Stomach (tissue), 4 donors: ENCODE results near the gene CSNK2B.

ENCODE experiments used
- EP300 ChIP-seq: sonication (generic); formaldehyde crosslinking; IDR thresholded peaks from one replicate; pipeline ENCODE4 v1.6.1; 2017; ENCODE audit warnings: antibody characterized with exemption
- POLR2A ChIP-seq, 4 donors: fragments of 450-650 bp; IDR thresholded peaks; one replicate each; pipeline ENCODE4 v1.6.1; 2016; ENCODE audit warnings: antibody characterized with exemption in 4 of 4, control low read depth in 2 of 4, mild to moderate bottlenecking in 1 of 4, moderate library complexity in 1 of 4
- POLR2AphosphoS5 ChIP-seq, 3 donors: sonication (generic); formaldehyde crosslinking; IDR thresholded peaks; one replicate each; pipeline ENCODE4 v1.6.1; 2016; ENCODE audit warnings: antibody characterized with exemption in 3 of 3
- TF ChIP-seq, protein P1 (sequence below), 7 experiments: fragments of 450-650 bp in 4 of 7; fragments of 200-600 bp in 3 of 7; sonication (generic) in 3 of 7; IDR thresholded peaks; one replicate each; pipeline ENCODE4 v1.5.1; 2016 to 2019; ENCODE audit warnings: antibody characterized with exemption in 7 of 7, control low read depth in 2 of 7, mild to moderate bottlenecking in 1 of 7

DNA sequence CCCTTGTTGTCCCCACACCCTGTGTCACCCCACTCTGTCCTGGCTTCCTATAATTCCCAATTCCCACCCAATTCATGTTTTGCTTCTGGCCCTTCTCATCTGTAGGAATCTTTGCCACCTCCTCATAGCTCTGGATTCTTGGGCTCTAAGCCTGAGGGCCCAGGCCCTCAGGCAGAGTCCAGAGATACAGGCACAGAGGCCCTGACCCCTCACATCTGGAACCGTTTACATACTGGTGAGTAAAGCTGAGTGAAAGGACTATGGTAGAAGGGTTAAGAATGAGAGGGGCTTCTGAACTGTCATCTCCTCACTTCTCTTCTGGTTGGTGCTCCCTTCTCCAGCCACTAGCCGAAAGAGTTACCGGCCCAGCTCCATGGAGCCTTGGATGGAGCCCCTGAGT lies 31.7 kb upstream of the CSNK2B start:
- TF ChIP-seq, protein P1, sequence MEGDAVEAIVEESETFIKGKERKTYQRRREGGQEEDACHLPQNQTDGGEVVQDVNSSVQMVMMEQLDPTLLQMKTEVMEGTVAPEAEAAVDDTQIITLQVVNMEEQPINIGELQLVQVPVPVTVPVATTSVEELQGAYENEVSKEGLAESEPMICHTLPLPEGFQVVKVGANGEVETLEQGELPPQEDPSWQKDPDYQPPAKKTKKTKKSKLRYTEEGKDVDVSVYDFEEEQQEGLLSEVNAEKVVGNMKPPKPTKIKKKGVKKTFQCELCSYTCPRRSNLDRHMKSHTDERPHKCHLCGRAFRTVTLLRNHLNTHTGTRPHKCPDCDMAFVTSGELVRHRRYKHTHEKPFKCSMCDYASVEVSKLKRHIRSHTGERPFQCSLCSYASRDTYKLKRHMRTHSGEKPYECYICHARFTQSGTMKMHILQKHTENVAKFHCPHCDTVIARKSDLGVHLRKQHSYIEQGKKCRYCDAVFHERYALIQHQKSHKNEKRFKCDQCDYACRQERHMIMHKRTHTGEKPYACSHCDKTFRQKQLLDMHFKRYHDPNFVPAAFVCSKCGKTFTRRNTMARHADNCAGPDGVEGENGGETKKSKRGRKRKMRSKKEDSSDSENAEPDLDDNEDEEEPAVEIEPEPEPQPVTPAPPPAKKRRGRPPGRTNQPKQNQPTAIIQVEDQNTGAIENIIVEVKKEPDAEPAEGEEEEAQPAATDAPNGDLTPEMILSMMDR (IDR thresholded peaks at IDR 0.05), result no peak
- TF ChIP-seq POLR2A (IDR thresholded peaks at IDR 0.05) (no peak), POLR2AphosphoS5 (IDR thresholded peaks at IDR 0.05) (no peak), EP300 (no peak)
